ENCODE results near the gene AKAP12. TPM values are rescaled to one million over a fixed set of nuclear protein-coding genes. Genes with fewer than 3 reads are reported as not detected.

AKAP12 gene
- total RNA-seq, 3 donors from 2014 or later, result 0.63 to 0.91 (median 0.79) TPM

DNA sequence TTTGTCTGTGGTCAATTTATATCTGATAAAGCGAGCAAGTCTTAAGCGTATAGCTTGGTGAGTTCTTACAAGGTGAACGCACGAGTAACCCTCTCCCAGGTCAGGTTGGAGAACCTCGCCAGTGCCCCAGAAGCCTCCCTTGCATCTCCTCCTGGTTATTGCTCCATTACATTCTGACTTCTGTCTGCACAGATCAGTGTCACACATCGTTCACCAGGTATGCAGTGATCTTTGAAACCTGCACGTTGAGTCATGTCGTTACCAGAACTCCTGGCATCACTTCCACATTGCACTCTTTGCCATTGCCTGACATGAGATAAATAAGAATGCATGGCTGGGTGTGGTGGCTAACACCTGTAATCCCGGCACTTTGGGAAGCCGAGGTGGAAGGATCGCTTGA lies 44.2 kb downstream of the AKAP12 start:
- Mint-ChIP-seq H3K4me1 (ENCODE audit: low read depth) (peaks cover 14% of the 10 kb centered on the region), H3K36me3 (ENCODE audit: insufficient read depth) (no peaks in the 10 kb centered on the region), H3K9me3 (no peaks in the 10 kb centered on the region), H3K27me3 (ENCODE audit: low read depth) (peaks cover 12% of the 10 kb centered on the region), H3K4me3 (no peak overlapping the region)
- ATAC-seq, result no peak
- DNase-seq, result no peak

DNA sequence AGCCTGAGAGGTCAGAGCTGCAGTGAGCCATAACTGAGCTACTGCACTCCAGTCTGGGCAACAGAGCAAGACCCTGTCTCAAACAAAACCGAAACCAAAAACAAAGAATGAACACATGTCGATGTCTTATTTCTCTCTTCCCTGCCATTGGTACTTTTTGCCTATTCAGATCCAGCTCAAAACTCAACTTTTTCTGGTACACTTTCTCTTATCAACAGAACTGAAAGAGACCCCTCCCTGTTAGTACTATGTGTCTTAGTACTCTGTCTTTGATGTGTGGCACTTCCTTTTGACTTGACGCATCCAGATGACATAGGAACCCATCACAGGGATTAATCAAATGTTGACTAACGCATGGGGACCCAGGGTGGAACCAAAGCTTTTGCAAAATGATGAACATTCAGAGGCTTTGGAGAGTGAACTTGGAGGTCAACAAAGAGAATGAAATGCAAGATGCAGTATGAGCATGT lies 44.8 kb downstream of the AKAP12 start:
- ATAC-seq (peak; percentile 60 to 83), DNase-seq (no peak)
- H3K27me3 Mint-ChIP-seq (ENCODE audit: low read depth), result peaks cover 7% of the 10 kb centered on the region
- no peaks in the 10 kb centered on the region for H3K9me3 Mint-ChIP-seq
- H3K4me3 Mint-ChIP-seq, result peak overlapping the region; percentile 37
- no peaks in the 10 kb centered on the region for H3K36me3 Mint-ChIP-seq (ENCODE audit: insufficient read depth)
- peaks cover 20% of the 10 kb centered on the region for H3K4me1 Mint-ChIP-seq (ENCODE audit: low read depth)

DNA sequence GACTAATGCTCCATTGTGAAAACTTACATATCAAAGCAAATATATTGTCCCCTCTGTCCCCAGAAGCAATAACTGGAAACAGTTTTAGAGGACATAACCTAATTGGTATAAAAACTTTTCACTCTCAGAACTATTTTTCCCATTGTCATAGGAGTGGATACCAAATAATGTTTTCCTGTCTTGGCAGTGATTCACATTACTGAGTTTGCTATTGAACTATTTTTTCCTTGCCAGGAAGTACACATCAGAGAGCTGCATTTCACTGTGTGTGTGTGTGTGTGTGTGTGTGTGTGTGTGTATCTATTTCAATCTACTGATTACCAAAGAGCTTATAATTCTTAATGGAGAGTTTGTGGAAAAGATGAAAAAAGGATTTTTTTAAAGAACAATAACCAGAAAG lies 45.4 kb downstream of the AKAP12 start:
- Mint-ChIP-seq H3K36me3 (ENCODE audit: insufficient read depth) (no peaks in the 10 kb centered on the region), H3K4me1 (ENCODE audit: low read depth) (peaks cover 25% of the 10 kb centered on the region), H3K4me3 (no peak overlapping the region), H3K9me3 (no peaks in the 10 kb centered on the region), H3K27me3 (ENCODE audit: low read depth) (peaks cover 8% of the 10 kb centered on the region)
- DNase-seq (no peak), ATAC-seq (no peak)

DNA sequence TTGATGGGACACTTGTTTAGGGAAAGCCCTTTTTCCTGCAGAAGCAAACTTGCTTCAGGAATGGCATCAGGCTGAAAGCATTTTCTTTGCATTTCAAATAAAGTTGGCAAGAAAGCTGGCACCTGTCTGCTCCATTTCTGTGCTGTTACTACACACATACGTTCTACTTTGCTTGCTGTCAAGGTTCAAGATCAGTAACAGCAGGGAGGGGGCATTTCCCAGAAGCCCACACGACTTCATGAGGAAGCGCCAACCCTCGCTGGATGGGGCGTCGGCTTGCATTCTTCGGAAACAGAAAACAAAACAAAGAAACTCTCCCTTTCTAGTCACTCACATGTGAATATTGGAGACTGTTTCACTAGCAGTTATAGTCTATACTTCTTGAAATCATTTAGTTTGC lies 46.4 kb downstream of the AKAP12 start:
- H3K4me1 Mint-ChIP-seq (ENCODE audit: low read depth), result peaks cover 29% of the 10 kb centered on the region
- H3K9me3 Mint-ChIP-seq, result no peaks in the 10 kb centered on the region
- H3K27me3 Mint-ChIP-seq (ENCODE audit: low read depth), result peaks cover 16% of the 10 kb centered on the region
- ATAC-seq (no peak), DNase-seq (no peak)
- H3K36me3 Mint-ChIP-seq (ENCODE audit: insufficient read depth), result no peaks in the 10 kb centered on the region
- H3K4me3 Mint-ChIP-seq, result no peak overlapping the region

DNA sequence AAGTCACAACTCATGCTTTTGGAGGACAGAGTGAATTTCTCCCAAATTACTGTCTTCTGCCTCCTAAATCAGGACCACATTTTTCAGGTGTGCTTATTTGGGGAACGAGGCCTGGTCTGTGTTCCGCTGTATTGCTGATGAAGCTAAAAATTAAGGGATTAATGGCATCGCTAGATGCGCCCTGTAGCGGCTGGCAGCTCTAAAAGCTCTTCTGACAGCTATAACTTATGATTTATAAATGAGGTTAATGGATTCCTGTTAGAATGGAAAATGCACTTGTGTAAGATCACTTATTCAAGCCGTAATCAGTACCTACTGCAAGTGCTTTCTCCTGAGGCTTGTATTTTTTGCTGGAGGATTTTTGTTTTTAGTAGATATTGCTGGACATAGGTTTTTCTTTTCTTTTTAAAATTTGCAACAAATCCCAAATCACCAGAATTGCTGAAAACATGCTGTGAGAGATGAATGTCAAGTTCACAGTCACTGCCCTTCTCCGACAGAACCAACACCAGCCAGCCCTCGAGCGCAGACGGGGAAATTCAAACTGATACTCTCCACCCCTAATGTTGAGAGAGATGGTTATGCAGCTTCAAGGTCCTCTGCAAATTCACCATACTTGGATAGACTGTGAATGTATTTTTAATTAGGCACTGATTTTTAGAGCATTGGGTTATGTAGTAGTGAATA lies 49.1 kb downstream of the AKAP12 start:
- H3K4me3 Mint-ChIP-seq, result no peak overlapping the region
- no peaks in the 10 kb centered on the region for H3K36me3 Mint-ChIP-seq (ENCODE audit: insufficient read depth)
- H3K27me3 Mint-ChIP-seq (ENCODE audit: low read depth), result peaks cover 22% of the 10 kb centered on the region
- no peaks in the 10 kb centered on the region for H3K9me3 Mint-ChIP-seq
- ATAC-seq (peak; percentile 21 to 37), DNase-seq (no peak)
- peaks cover 29% of the 10 kb centered on the region for H3K4me1 Mint-ChIP-seq (ENCODE audit: low read depth)

DNA sequence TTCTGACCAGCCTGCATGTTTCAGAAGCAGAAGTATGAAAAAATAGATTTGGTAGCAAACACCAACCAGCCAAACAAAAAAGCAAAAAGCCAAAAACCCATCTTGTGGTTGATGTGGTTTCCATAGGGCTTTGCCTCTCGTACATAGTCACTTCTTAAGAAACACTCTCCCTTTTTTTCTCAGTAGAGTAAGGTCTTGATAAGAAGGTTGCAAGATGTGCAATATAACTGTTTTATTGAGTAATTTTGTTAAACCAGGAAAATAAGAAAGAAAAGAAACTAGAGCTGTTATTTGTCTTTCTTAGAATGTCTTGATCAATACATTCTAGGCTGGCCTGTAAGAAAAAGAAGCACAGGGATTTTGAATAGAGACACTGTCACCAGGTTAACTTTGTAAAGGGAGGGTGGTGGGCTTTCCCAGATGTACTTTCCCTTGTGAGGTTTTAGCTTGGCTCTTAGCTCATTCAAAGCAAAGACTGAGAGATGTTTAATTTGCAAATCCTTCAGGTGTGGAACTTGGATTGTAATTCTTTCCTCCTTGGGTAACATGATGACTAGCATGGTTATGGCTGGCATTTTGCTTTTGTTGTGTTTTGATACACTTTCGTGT lies 49.7 kb downstream of the AKAP12 start:
- Mint-ChIP-seq H3K4me1 (ENCODE audit: low read depth) (peaks cover 25% of the 10 kb centered on the region), H3K27me3 (ENCODE audit: low read depth) (peaks cover 27% of the 10 kb centered on the region), H3K36me3 (ENCODE audit: insufficient read depth) (no peaks in the 10 kb centered on the region)

DNA sequence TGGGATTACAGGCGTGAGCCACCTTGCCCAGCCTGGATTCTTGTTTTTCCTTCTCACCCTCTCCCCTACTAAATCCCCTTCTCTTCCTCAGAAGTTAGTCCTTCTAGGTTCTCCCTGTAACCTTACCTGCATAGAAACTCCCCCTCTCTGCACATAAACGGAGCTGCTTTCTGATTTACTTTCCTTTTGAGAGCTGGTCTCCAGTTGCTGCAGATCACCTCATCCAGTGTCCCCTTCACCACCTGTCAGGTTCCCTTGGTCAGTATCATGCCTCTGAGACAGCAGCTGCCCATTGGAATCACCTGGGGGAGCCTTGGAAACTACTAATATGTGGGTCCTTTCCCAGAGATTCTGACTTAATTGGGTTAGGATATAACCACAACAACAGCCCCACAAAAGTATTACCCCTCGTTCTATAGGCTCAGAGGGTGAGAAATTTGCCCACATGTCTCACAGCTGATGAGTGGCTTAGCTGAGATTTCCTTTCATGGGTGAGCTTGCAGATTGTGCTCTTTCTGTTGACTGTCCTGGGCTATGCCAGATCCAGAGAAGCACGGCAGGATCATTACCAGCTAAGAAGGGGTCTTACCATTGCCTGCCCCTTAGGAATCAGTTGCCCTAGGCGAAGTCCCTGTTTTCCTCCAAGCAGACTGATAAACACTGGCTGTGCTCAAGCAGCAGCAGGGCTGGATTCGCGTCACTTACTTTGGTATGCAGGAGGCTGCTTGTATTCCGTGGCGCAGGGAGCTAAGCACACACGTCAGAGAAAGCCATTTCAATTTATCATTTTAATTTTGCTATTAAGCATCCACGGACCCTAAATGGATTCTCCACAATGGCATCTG lies 51.3 kb downstream of the AKAP12 start:
- no peak overlapping the region for H3K4me3 Mint-ChIP-seq
- peaks cover 31% of the 10 kb centered on the region for H3K27me3 Mint-ChIP-seq (ENCODE audit: low read depth)
- no peak for DNase-seq

More for the DNA sequence above, 49.7 kb downstream of the AKAP12 start:
- ATAC-seq, result peak; percentile 59 to 72
- no peak for DNase-seq
- Mint-ChIP-seq H3K9me3 (no peaks in the 10 kb centered on the region), H3K4me3 (no peak overlapping the region)

DNA sequence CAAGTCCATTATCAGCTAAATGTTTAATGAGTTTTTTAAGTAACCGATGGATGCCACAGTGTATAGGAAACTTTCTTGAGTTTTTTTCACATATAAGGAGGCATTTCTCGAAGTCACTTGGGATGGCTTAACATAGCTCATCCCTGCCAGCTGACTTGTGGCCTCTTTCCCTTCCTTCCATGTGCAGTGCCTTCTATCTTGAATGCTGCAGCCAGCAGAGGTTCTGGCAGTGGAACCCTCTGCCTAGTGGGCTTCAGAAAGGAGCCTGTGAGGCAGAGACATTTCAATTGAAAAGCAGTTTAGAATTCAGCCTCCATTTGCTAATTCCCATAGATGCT lies 51.9 kb downstream of the AKAP12 start:
- peaks cover 34% of the 10 kb centered on the region for H3K27me3 Mint-ChIP-seq (ENCODE audit: low read depth)
- H3K36me3 Mint-ChIP-seq (ENCODE audit: insufficient read depth), result no peaks in the 10 kb centered on the region
- no peak for ATAC-seq
- no peaks in the 10 kb centered on the region for H3K9me3 Mint-ChIP-seq
- H3K4me3 Mint-ChIP-seq, result no peak overlapping the region
- peaks cover 17% of the 10 kb centered on the region for H3K4me1 Mint-ChIP-seq (ENCODE audit: low read depth)
- DNase-seq, result no peak

More for the DNA sequence above, 51.3 kb downstream of the AKAP12 start:
- no peak for ATAC-seq
- Mint-ChIP-seq H3K36me3 (ENCODE audit: insufficient read depth) (no peaks in the 10 kb centered on the region), H3K9me3 (no peaks in the 10 kb centered on the region), H3K4me1 (ENCODE audit: low read depth) (peaks cover 17% of the 10 kb centered on the region)

DNA sequence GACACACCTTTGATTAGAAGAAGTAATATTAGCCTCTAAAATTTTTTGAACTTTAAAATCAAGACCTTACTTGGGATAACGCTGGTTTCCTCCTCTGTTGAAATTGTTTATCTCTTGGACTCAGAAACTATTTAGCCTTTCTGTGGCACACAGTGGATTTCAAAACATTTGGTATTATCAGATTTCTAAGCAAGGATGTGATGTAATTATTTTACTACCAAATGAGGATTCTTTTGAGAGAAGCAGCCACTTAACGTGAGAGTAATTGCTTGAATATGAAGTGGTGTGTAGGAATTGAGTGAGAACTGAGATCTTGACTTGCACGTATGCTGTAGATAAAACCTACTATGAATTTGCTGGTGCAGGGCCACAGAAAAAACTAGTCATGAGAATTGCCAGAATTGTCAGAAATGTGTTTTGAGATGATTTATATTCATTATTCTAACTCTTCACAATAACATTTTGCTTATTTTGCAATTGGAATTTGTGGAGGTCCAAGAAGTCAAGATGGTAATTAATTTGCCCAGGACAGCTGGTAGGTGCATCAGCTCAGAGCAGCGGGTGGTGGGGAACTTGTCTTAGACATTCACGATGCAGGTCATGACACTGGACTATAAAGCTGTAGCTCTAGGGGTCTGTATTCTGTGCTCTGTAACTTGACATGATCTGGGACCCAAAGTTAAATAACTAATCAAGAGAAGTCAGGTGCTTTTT lies 53.4 kb downstream of the AKAP12 start:
- Mint-ChIP-seq H3K27me3 (ENCODE audit: low read depth) (peaks cover 35% of the 10 kb centered on the region), H3K4me1 (ENCODE audit: low read depth) (peaks cover 17% of the 10 kb centered on the region), H3K4me3 (no peak overlapping the region), H3K9me3 (no peaks in the 10 kb centered on the region), H3K36me3 (ENCODE audit: insufficient read depth) (no peaks in the 10 kb centered on the region)
- no peak for DNase-seq
- no peak for ATAC-seq

DNA sequence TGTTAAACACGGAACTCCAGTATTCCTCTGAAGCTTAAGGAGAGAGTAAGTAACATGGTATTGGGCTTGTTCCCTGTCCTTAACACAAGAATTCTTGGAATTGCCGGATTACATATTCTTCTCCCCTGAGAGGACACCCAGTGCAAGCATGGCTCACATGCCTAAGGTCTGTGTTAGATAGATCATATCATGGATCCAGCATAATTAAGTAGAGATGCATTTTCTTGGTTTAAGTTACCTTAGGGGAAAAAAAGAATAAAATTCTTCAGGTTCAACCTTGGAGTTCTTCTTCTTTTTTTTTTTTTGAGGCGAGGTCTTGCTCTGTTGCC lies 53.9 kb downstream of the AKAP12 start:
- Mint-ChIP-seq H3K4me1 (ENCODE audit: low read depth) (peaks cover 17% of the 10 kb centered on the region), H3K4me3 (no peak overlapping the region)
- no peak for DNase-seq

DNA sequence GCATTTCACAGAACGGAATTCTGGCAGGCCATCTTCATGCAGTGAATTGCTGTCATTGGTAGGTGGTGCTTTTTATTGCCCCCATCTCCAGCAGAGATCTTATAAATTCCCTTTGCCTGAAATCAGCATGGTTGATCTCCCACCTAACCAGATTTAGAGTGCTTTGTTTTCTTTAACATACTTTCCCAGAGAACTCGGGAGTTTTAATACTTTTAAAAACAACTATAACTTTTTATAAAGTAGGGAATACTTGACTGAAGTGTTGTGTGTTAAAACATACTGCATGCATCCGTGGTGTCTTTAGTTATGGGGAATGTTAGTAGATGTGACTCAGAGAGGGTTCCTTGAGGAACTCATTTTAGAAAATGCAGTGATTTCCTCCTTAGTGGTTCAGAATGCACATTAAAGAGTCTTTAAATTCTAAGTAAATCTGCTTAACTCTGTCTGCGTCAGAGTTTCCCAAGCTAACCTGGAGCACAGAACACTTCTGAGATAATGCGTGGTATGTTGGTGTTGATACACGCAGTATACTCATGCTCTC lies 54.9 kb downstream of the AKAP12 start:
- Mint-ChIP-seq H3K27me3 (ENCODE audit: low read depth) (peaks cover 35% of the 10 kb centered on the region), H3K4me3 (no peak overlapping the region), H3K36me3 (ENCODE audit: insufficient read depth) (no peaks in the 10 kb centered on the region), H3K9me3 (no peaks in the 10 kb centered on the region), H3K4me1 (ENCODE audit: low read depth) (peaks cover 8% of the 10 kb centered on the region)
- ATAC-seq (no peak), DNase-seq (no peak)

More for the DNA sequence above, 53.9 kb downstream of the AKAP12 start:
- Mint-ChIP-seq H3K27me3 (ENCODE audit: low read depth) (peaks cover 35% of the 10 kb centered on the region), H3K36me3 (ENCODE audit: insufficient read depth) (no peaks in the 10 kb centered on the region), H3K9me3 (no peaks in the 10 kb centered on the region)
- ATAC-seq, result no peak

DNA sequence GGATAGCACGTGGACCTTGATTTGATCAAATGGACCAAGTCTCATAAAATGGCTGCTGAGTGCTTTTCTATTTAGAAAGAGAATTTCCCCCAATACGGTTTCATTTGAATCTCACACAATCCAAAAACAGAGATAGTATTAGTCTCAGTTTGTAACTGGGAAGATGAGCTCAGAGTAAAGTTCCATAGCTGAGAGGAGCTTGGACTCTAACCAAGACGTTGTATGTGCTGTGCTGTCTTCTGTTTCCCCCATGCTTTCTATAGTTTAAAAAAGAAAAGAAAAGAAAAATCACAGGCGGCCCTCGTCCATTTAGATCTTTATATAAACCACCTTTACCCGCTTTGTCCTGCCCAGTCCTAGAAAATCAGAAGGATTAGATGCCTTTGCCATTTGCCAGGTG lies 58.1 kb downstream of the AKAP12 start:
- peaks cover 33% of the 10 kb centered on the region for H3K27me3 Mint-ChIP-seq (ENCODE audit: low read depth)
- ATAC-seq, result no peak
- no peaks in the 10 kb centered on the region for H3K4me1 Mint-ChIP-seq (ENCODE audit: low read depth)
- no peaks in the 10 kb centered on the region for H3K36me3 Mint-ChIP-seq (ENCODE audit: insufficient read depth)
- H3K9me3 Mint-ChIP-seq, result no peaks in the 10 kb centered on the region
- no peak for DNase-seq
- H3K4me3 Mint-ChIP-seq, result no peak overlapping the region

DNA sequence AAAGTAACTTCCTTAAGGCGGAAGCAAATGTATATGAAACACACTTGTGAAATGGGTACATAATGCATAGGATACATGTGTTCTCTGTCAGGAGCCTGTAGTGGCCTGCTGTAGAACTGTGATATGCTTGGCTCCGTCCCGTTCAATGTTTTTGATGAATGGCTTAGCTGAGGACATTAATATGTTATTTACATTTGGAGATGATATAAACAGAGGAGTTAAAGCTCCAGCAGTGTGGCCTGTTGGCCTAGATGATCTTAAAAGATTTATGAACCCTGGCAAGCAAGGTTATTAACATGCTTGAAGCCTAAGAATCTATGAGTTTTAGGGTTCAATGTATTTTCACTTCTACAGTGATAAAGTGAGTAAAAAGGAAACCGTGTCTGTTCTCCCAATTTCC lies 59.2 kb downstream of the AKAP12 start:
- Mint-ChIP-seq H3K4me3 (no peak overlapping the region), H3K9me3 (no peaks in the 10 kb centered on the region), H3K4me1 (ENCODE audit: low read depth) (no peaks in the 10 kb centered on the region), H3K27me3 (ENCODE audit: low read depth) (peaks cover 25% of the 10 kb centered on the region), H3K36me3 (ENCODE audit: insufficient read depth) (no peaks in the 10 kb centered on the region)
- DNase-seq (no peak), ATAC-seq (no peak)

All from activated T-cell treated with anti-CD3 and anti-CD28 coated beads, Interleukin-2, amount 50 U/mL, for 4 hours (primary cell).